GM12891 (cell line): ENCODE data around the gene CDC42EP1.

Experiments used
- POLR2A ChIP-seq: IDR thresholded peaks from 2 replicates; pipeline ENCODE4 v1.6.1; 2011; ENCODE audit warnings: low read depth, low read length, control low read depth
- POLR2AphosphoS5 ChIP-seq: IDR thresholded peaks from 2 replicates; pipeline ENCODE4 v1.6.1; 2011; ENCODE audit warnings: low read depth, low read length, control low read depth

DNA sequence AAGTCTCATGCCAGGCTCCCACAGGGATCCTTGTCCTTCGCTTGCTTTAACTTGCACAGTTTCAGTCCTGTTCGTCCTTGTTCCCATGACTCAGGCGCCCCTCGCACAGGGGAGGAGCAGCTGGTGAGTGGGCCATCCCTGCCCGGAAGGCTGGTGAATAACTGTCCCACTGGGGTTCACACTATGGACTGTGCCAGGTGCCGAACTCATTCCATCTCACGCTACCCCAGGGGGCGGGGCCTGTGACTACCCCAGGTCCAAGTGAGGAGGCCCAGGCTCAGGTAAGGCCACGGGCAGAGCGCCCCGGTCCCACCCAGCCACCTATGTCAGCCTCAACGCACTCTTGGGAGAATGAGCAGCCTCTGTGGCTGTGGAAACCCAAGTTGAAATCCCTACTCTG lies 33.9 kb upstream of the CDC42EP1 start:
- TF ChIP-seq POLR2AphosphoS5, result no peak
- no peak for TF ChIP-seq POLR2A
